Measurements from ENCODE around the gene ZNF536.

DNA sequence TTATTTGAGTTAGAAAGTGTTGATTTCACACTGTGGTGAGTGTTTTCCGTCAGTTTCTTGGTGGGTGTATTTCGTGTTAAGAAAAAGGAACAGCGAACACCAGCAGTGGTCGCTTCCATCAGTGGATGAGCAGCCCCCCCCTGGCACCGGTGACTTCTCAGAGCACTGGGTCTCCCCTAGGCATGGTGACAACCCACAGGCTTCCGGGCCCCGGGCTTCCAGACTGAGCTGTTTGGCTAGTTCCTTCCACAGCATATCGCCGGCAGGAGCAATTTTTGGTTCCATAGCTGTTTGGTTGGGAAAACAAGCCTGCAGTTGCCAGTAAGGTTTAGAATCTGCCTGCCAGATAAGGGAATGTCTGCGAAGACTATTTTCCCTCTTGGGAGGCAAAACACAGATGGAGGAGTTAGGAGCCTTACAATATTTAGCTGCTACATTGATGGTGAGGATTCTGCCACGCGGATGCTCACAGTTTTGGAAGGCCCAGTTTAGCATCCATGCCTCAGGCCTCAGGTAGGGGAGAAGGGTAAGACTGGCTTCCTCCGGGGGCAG is 18.7 kb upstream of the ZNF536 start:
- TF ChIP-seq POLR2A (IDR thresholded peaks at IDR 0.05): no peak
- TF ChIP-seq, protein P1, sequence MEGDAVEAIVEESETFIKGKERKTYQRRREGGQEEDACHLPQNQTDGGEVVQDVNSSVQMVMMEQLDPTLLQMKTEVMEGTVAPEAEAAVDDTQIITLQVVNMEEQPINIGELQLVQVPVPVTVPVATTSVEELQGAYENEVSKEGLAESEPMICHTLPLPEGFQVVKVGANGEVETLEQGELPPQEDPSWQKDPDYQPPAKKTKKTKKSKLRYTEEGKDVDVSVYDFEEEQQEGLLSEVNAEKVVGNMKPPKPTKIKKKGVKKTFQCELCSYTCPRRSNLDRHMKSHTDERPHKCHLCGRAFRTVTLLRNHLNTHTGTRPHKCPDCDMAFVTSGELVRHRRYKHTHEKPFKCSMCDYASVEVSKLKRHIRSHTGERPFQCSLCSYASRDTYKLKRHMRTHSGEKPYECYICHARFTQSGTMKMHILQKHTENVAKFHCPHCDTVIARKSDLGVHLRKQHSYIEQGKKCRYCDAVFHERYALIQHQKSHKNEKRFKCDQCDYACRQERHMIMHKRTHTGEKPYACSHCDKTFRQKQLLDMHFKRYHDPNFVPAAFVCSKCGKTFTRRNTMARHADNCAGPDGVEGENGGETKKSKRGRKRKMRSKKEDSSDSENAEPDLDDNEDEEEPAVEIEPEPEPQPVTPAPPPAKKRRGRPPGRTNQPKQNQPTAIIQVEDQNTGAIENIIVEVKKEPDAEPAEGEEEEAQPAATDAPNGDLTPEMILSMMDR (IDR thresholded peaks at IDR 0.05): no peak

Data from Peyer's patch (tissue), 4 donors.